ENCODE results near the gene GGACT.

Gene GGACT

DNA sequence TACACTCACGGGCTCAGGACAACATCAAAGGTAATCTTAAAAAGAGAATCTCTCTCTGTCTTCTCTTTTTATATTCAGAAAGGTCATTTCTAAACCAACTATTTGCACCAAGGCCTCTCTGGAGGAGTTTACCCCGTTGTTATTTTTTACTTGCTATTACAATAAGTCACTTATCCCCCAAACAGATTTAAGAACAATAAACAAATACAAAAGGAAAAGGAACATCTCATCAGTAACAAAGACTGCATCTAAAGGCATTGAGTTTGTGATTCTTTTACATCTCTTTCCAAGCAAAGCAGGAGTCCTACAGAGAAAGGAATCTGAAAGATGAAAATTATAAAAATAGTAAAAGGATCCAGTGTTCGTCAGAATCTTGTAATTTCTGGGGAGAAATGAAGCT lies 75.4 kb downstream of the GGACT start:
- Histone ChIP-seq H3K27ac (ENCODE audit: extremely low read depth, low read depth, low read length) (no peak overlapping the region), H3K36me3 (ENCODE audit: control insufficient read depth in 2 of 2, insufficient read depth in 1 of 2, low read length in 2 of 2) (no peaks in the 10 kb centered on the region), H3K4me1 (ENCODE audit: control insufficient read depth, insufficient read depth, low read length) (peaks cover 4% of the 10 kb centered on the region; the same call in 1 of the 2 replicates), H3K9me3 (ENCODE audit: control insufficient read depth, insufficient read depth, low read depth, low read length) (no peaks in the 10 kb centered on the region), H3K4me3 (ENCODE audit: low read depth, low read length) (no peak overlapping the region)
- ChIA-PET POLR2A (no interaction called here), CTCF (interaction anchor here (1.4 to 2.8 kb wide), 2 partner anchors 13 to 597 kb away, joined by 3 to 19 read pairs; no protein-coding TSS in a partner anchor)
- TF ChIP-seq SALL2 (tag by site-specific recombination; IDR thresholded peaks at IDR 0.05; ENCODE audit: borderline replicate concordance): no peak
- TF ChIP-seq ZNF677 (tag by site-specific recombination; IDR thresholded peaks at IDR 0.05): no peak
- no peak for TF ChIP-seq ZNF394 (tag by site-specific recombination; IDR thresholded peaks at IDR 0.05; ENCODE audit: borderline replicate concordance)

DNA sequence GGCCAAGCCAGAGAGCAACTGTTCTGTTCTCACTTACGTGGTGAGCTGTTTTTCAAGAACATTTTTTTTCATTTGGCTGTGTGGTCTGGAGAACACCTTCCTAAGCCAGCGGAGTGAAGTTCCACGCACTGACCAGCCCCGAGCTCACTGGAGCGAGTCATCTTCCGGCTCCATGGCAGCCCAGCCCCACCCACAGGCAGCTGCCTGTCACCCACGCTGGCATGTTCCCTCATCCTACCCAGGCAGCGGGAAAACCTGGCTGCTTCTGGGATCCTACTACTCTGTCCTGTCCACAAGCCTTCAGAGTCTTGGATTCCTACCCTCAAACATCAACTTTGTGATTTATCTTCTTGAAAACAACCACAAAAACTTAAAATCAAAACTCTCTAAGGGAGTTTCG lies 76.2 kb downstream of the GGACT start:
- H3K9me3 ChIP-seq (ENCODE audit: control insufficient read depth, insufficient read depth, low read depth, low read length): no peaks in the 10 kb centered on the region
- H3K27ac ChIP-seq (ENCODE audit: extremely low read depth, low read depth, low read length): no peak overlapping the region
- H3K36me3 ChIP-seq (ENCODE audit: control insufficient read depth in 2 of 2, insufficient read depth in 1 of 2, low read length in 2 of 2): no peaks in the 10 kb centered on the region
- CTCF ChIA-PET: interaction anchor here (0.6 to 0.9 kb wide), 3 partner anchors 12 to 894 kb away, joined by 3 to 4 read pairs (median 4); no protein-coding TSS in a partner anchor
- TF ChIP-seq ZFHX2 (tag by site-specific recombination; conservative IDR thresholded peaks at IDR 0.05) (peak; percentile 45), ZNF121 (tag by site-specific recombination; IDR thresholded peaks at IDR 0.05) (peak; percentile 76), ZNF146 (tag by site-specific recombination; IDR thresholded peaks at IDR 0.05) (no peak), ZNF132 (tag by site-specific recombination; IDR thresholded peaks at IDR 0.05; ENCODE audit: borderline replicate concordance) (no peak), ZNF571 (tag by site-specific recombination; IDR thresholded peaks at IDR 0.05) (no peak), ZNF311 (tag by site-specific recombination; IDR thresholded peaks at IDR 0.05; ENCODE audit: borderline replicate concordance) (no peak), ZNF155 (tag by site-specific recombination; IDR thresholded peaks at IDR 0.05) (no peak), ZNF423 (tag by site-specific recombination; IDR thresholded peaks at IDR 0.05) (no peak), ZNF157 (tag by site-specific recombination; IDR thresholded peaks at IDR 0.05) (no peak)
- TF ChIP-seq, protein P1, sequence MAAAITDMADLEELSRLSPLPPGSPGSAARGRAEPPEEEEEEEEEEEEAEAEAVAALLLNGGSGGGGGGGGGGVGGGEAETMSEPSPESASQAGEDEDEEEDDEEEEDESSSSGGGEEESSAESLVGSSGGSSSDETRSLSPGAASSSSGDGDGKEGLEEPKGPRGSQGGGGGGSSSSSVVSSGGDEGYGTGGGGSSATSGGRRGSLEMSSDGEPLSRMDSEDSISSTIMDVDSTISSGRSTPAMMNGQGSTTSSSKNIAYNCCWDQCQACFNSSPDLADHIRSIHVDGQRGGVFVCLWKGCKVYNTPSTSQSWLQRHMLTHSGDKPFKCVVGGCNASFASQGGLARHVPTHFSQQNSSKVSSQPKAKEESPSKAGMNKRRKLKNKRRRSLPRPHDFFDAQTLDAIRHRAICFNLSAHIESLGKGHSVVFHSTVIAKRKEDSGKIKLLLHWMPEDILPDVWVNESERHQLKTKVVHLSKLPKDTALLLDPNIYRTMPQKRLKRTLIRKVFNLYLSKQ (tag by site-specific recombination; IDR thresholded peaks at IDR 0.05; ENCODE audit: borderline replicate concordance): no peak
- TF ChIP-seq, protein P2, sequence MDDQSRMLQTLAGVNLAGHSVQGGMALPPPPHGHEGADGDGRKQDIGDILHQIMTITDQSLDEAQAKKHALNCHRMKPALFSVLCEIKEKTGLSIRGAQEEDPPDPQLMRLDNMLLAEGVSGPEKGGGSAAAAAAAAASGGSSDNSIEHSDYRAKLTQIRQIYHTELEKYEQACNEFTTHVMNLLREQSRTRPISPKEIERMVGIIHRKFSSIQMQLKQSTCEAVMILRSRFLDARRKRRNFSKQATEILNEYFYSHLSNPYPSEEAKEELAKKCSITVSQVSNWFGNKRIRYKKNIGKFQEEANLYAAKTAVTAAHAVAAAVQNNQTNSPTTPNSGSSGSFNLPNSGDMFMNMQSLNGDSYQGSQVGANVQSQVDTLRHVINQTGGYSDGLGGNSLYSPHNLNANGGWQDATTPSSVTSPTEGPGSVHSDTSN (CRISPR knock-in tag; IDR thresholded peaks at IDR 0.05): no peak
- POLR2A ChIA-PET: no interaction called here
- H3K4me3 ChIP-seq (ENCODE audit: low read depth, low read length): no peak overlapping the region
- H3K4me1 ChIP-seq (ENCODE audit: control insufficient read depth, insufficient read depth, low read length): peaks cover 4% of the 10 kb centered on the region; the same call in 1 of the 2 replicates

DNA sequence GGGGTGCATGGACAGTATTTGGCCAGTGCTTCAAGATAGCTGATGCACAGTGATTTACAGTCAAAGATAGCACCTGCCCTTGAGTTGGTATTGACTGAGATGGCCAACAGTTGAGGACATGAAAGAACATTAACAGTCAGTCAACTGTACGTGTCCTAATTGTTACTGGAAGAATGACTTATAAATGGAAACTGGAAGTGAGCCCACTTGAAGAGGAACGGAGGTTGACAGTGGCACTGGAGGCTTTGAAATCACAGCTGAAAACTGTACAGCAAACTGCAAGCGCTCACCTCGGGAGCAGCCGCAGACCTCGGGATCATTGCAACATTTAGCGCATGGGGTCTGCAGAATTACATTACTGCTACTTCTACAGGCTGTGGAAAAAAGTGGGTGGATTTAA lies 77.1 kb downstream of the GGACT start:
- peaks cover 5% of the 10 kb centered on the region for H3K4me1 ChIP-seq (ENCODE audit: control insufficient read depth, insufficient read depth, low read length)
- TF ChIP-seq, protein P3, sequence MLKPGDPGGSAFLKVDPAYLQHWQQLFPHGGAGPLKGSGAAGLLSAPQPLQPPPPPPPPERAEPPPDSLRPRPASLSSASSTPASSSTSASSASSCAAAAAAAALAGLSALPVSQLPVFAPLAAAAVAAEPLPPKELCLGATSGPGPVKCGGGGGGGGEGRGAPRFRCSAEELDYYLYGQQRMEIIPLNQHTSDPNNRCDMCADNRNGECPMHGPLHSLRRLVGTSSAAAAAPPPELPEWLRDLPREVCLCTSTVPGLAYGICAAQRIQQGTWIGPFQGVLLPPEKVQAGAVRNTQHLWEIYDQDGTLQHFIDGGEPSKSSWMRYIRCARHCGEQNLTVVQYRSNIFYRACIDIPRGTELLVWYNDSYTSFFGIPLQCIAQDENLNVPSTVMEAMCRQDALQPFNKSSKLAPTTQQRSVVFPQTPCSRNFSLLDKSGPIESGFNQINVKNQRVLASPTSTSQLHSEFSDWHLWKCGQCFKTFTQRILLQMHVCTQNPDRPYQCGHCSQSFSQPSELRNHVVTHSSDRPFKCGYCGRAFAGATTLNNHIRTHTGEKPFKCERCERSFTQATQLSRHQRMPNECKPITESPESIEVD (tag by site-specific recombination; IDR thresholded peaks at IDR 0.05): no peak
- TF ChIP-seq, protein P4, sequence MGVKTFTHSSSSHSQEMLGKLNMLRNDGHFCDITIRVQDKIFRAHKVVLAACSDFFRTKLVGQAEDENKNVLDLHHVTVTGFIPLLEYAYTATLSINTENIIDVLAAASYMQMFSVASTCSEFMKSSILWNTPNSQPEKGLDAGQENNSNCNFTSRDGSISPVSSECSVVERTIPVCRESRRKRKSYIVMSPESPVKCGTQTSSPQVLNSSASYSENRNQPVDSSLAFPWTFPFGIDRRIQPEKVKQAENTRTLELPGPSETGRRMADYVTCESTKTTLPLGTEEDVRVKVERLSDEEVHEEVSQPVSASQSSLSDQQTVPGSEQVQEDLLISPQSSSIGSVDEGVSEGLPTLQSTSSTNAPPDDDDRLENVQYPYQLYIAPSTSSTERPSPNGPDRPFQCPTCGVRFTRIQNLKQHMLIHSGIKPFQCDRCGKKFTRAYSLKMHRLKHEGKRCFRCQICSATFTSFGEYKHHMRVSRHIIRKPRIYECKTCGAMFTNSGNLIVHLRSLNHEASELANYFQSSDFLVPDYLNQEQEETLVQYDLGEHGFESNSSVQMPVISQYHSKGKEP (tag by site-specific recombination; IDR thresholded peaks at IDR 0.05): 0 out of 2 replicates have a peak, but pooled peaks have one; percentile 7
- TF ChIP-seq, protein P5, sequence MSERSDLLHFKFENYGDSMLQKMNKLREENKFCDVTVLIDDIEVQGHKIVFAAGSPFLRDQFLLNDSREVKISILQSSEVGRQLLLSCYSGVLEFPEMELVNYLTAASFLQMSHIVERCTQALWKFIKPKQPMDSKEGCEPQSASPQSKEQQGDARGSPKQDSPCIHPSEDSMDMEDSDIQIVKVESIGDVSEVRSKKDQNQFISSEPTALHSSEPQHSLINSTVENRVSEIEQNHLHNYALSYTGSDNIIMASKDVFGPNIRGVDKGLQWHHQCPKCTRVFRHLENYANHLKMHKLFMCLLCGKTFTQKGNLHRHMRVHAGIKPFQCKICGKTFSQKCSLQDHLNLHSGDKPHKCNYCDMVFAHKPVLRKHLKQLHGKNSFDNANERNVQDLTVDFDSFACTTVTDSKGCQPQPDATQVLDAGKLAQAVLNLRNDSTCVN (tag by site-specific recombination; optimal IDR thresholded peaks at IDR 0.05): no peak
- TF ChIP-seq ZNF677 (tag by site-specific recombination; IDR thresholded peaks at IDR 0.05) (no peak), ZNF37A (tag by site-specific recombination; IDR thresholded peaks at IDR 0.05) (no peak)
- TF ChIP-seq, protein P6, sequence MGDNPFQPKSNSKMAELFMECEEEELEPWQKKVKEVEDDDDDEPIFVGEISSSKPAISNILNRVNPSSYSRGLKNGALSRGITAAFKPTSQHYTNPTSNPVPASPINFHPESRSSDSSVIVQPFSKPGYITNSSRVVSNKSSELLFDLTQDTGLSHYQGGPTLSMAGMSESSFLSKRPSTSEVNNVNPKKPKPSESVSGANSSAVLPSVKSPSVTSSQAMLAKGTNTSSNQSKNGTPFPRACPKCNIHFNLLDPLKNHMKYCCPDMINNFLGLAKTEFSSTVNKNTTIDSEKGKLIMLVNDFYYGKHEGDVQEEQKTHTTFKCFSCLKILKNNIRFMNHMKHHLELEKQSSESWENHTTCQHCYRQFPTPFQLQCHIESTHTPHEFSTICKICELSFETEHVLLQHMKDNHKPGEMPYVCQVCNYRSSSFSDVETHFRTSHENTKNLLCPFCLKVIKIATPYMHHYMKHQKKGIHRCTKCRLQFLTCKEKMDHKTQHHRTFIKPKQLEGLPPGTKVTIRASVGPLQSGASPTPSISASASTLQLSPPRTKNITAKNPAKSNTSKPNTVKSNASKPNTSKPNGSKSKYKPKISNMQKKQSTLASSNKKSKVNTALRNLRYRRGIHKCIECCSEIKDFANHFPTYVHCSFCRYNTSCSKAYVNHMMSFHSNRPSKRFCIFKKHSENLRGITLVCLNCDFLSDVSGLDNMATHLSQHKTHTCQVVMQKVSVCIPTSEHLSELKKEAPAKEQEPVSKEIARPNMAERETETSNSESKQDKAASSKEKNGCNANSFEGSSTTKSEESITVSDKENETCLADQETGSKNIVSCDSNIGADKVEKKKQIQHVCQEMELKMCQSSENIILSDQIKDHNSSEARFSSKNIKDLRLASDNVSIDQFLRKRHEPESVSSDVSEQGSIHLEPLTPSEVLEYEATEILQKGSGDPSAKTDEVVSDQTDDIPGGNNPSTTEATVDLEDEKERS (tag by site-specific recombination; IDR thresholded peaks at IDR 0.05): no peak
- no peak overlapping the region for H3K4me3 ChIP-seq (ENCODE audit: low read depth, low read length)
- no peaks in the 10 kb centered on the region for H3K36me3 ChIP-seq (ENCODE audit: control insufficient read depth in 2 of 2, insufficient read depth in 1 of 2, low read length in 2 of 2)
- no peaks in the 10 kb centered on the region for H3K9me3 ChIP-seq (ENCODE audit: control insufficient read depth, insufficient read depth, low read depth, low read length)
- POLR2A ChIA-PET: no interaction called here
- CTCF ChIA-PET: interaction anchor here (0.7 to 1.5 kb wide), 2 partner anchors 120 to 595 kb away, joined by 3 to 4 read pairs; no protein-coding TSS in a partner anchor
- no peak overlapping the region for H3K27ac ChIP-seq (ENCODE audit: extremely low read depth, low read depth, low read length)
